ENCODE measurements around the gene ACTN4.
"Not testable (repeated sequence)": the region's sequence is repeated elsewhere in the genome, so short reads cannot be mapped to it uniquely, and the experiment has no call there.

- not testable (repeated sequence) for TF ChIP-seq POLR2AphosphoS5 (IDR thresholded peaks at IDR 0.05; ENCODE audit: borderline replicate concordance, low read depth, low read length); EZH2 (IDR thresholded peaks at IDR 0.05); FOXP2 (optimal IDR thresholded peaks at IDR 0.05; ENCODE audit: control extremely low read depth, extremely low read length, insufficient read depth)
These were observed 106.3 kb downstream of the ACTN4 start for GRCh38 chr19:38753783-38754182.

Data from SK-N-MC (cell line).